ENCODE results near the gene CLCNKA. TPM values are rescaled to one million over a fixed set of nuclear protein-coding genes. Genes with fewer than 3 reads are reported as not detected.

Gene CLCNKA
- total and polyA plus RNA-seq, 9 donors: 0.08 to 2.4 (median 1.0) TPM; not detected in 1

DNA sequence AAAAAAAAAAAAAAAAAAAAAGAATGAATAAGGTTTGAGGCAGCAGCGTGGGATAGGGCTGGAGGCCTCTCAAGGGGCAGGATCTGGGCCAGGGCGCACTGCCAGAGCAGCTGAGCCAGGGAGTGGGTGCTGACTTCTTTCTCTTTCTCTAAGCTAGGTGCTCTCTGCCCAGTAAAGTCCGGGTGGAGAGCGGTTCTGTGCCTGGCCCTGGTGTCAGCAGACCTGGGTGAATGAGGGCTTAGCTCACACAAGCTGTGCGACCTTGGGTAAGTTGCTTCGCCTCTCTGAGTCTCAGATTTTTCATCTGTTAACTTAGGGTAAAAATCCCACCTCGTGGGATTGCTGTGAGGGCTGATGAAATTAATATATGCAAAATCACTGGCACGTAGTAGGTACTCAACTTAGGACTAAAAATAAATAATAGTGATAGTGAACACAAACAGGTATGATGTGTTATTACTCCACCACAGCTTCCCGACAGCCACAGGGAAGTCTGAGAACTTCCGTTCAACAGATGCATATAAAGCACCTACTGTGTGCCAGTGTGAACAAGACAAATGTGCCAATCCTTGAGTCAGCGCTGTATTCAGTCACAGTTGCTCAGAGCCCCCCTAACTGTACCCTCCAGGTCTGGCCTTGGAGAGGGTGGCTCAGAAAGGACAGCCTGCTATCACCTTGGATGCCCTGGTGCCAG, 53.6 kb downstream of the CLCNKA start:
- H3K4me3 ChIP-seq: no peak overlapping the region
- 48 to 54% (median 52%) methylated on average over 11 of the region's 11 CpGs for WGBS, 3 donors
- no peaks in the 10 kb centered on the region for H3K36me3 ChIP-seq
- peak; percentile 74 to 85 (median 78) for DNase-seq
- H3K4me1 ChIP-seq (ENCODE audit: insufficient read depth): peaks cover 1% of the 10 kb centered on the region
- no peaks in the 10 kb centered on the region for H3K9me3 ChIP-seq
- TF ChIP-seq POLR2A (IDR thresholded peaks at IDR 0.05): no peak
- TF ChIP-seq EP300 (IDR thresholded peaks at IDR 0.05): no peak
- TF ChIP-seq, protein P1, sequence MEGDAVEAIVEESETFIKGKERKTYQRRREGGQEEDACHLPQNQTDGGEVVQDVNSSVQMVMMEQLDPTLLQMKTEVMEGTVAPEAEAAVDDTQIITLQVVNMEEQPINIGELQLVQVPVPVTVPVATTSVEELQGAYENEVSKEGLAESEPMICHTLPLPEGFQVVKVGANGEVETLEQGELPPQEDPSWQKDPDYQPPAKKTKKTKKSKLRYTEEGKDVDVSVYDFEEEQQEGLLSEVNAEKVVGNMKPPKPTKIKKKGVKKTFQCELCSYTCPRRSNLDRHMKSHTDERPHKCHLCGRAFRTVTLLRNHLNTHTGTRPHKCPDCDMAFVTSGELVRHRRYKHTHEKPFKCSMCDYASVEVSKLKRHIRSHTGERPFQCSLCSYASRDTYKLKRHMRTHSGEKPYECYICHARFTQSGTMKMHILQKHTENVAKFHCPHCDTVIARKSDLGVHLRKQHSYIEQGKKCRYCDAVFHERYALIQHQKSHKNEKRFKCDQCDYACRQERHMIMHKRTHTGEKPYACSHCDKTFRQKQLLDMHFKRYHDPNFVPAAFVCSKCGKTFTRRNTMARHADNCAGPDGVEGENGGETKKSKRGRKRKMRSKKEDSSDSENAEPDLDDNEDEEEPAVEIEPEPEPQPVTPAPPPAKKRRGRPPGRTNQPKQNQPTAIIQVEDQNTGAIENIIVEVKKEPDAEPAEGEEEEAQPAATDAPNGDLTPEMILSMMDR (IDR thresholded peaks at IDR 0.05): no peak
- no peaks in the 10 kb centered on the region for H3K27me3 ChIP-seq
- intact Hi-C loops (cut with DNase I): loop anchor here in 1 of 4 donors (5.0 to 10.0 kb wide), 2 partner anchors 172 to 279 kb away; partner anchors contain the start of gene FBXO42
- H3K27ac ChIP-seq: no peak overlapping the region

- intact Hi-C loops (cut with DNase I): loop anchor here in 1 of 4 donors (5.0 to 10.0 kb wide), 2 partner anchors 171 to 279 kb away; partner anchors contain the start of gene FBXO42
- DNase-seq: peak in 3 of 5 donors; percentile 52 to 61 (median 59)
- Histone ChIP-seq H3K4me3 (no peak overlapping the region), H3K27me3 (no peaks in the 10 kb centered on the region), H3K4me1 (ENCODE audit: insufficient read depth) (peaks cover 1% of the 10 kb centered on the region), H3K36me3 (no peaks in the 10 kb centered on the region), H3K9me3 (no peaks in the 10 kb centered on the region), H3K27ac (no peak overlapping the region)
- 76 to 86% (median 79%) methylated on average over 14 of the region's 14 CpGs for WGBS, 3 donors
- TF ChIP-seq POLR2A (IDR thresholded peaks at IDR 0.05): no peak
- no peak for TF ChIP-seq EP300 (IDR thresholded peaks at IDR 0.05)
- TF ChIP-seq, protein P1 (IDR thresholded peaks at IDR 0.05): no peak
Observed at GRCh38 chr1:16076031-16076864, 54.4 kb downstream of the CLCNKA start.

- TF ChIP-seq, protein P1 (IDR thresholded peaks at IDR 0.05): no peak
- TF ChIP-seq EP300 (IDR thresholded peaks at IDR 0.05): no peak
- no peak for TF ChIP-seq POLR2A (IDR thresholded peaks at IDR 0.05)
- no peak overlapping the region for H3K27ac ChIP-seq
- intact Hi-C loops (cut with DNase I): loop anchor here in 1 of 4 donors (5.0 to 10.0 kb wide), 2 partner anchors 170 to 278 kb away; partner anchors contain the start of gene FBXO42
- H3K9me3 ChIP-seq: no peaks in the 10 kb centered on the region
- no peaks in the 10 kb centered on the region for H3K36me3 ChIP-seq
- 76 to 83% (median 82%) methylated on average over 11 of the region's 11 CpGs for WGBS, 3 donors
- H3K4me1 ChIP-seq (ENCODE audit: insufficient read depth): peaks cover 1% of the 10 kb centered on the region
- no peaks in the 10 kb centered on the region for H3K27me3 ChIP-seq
- H3K4me3 ChIP-seq: no peak overlapping the region
- DNase-seq: peak in 2 of 5 donors; percentile 17 to 27
Observed at GRCh38 chr1:16076865-16077238, 55.0 kb downstream of the CLCNKA start.

DNA sequence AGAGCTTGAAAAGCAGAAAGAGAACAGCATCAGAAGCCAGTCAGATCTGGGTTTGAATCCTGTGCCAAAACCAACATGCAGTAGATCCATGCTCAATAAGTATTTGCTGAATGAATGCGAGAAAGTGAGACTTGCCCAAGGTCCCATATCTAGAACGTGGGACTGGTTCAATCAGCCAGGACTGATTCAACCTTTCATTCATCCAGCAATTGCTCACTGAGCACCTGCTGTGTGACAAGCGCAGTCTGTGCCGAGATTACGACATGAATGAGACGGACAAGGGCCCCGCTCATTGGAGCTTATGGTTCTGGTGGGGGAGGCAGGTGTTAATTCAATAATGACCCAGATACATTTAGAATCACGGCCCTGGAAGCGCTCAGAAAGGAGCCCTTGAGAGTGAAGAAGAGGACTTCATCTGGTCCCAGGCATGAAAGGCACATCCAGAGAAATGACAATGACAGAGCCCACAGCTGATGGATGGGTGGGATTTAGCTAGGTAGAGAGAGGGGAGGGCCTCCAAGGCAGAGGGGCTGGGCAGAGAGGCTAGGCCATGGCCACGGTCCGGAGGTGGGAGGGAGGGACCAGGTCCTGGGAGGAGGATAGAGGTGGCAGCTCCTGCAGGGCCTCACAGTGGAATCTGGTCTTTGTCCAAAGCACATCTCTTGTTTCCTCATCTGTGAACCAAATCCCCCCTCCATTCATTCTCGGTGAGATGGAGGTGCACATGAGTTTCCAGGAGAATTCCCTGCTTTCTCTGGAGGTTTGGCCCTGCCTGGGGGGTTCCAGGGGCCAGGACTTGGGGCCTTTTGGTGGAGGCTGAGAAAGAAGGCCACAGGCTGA, 55.8 kb downstream of the CLCNKA start:
- H3K36me3 ChIP-seq: no peaks in the 10 kb centered on the region
- H3K4me1 ChIP-seq (ENCODE audit: insufficient read depth): peaks cover 1% of the 10 kb centered on the region
- TF ChIP-seq EP300 (IDR thresholded peaks at IDR 0.05): no peak
- TF ChIP-seq, protein P1 (IDR thresholded peaks at IDR 0.05): no peak
- TF ChIP-seq POLR2A (IDR thresholded peaks at IDR 0.05): no peak
- peak in 1 of 5 donors; percentile 21 for DNase-seq
- WGBS, 3 donors: 85 to 87% (median 85%) methylated on average over 12 of the region's 12 CpGs
- H3K27me3 ChIP-seq: no peaks in the 10 kb centered on the region
- no peak overlapping the region for H3K4me3 ChIP-seq
- H3K9me3 ChIP-seq: no peaks in the 10 kb centered on the region
- no peak overlapping the region for H3K27ac ChIP-seq
- intact Hi-C loops (cut with DNase I): loop anchor here in 3 of 4 donors (2.0 to 10.0 kb wide), 4 partner anchors 111 to 277 kb away; partner anchors contain the start of gene FBXO42 (in 1 of the 3)

Data from ovary (tissue), 9 donors.